Upper lobe of left lung (tissue), 6 donors: ENCODE data around the gene LYPD6B. TPM values are rescaled to one million over a fixed set of nuclear protein-coding genes. Genes with fewer than 3 reads are reported as not detected.

ENCODE experiments used
- ATAC-seq, 2 donors: fragments of 200-7000 bp; cut with Tn5 transposase; one replicate each; pipeline ENCODE4 v1.9.1; 2022; ENCODE audit warnings: mild to moderate bottlenecking in 2 of 2, moderate library complexity in 2 of 2; ENCODE audit not compliant: low FRiP score in 2 of 2
- DNase-seq, 2 donors: peaks; one replicate each; pipeline ENCODE4 v3.0.0-alpha.2; 2019 to 2020
- H3K27ac ChIP-seq, 4 donors: fragments of 200-600 bp; sonication (generic); one replicate each; pipeline ENCODE4 v1.5.1; 2016 to 2019
- H3K27me3 ChIP-seq, 4 donors: fragments of 200-600 bp; sonication (generic); one replicate each; pipeline ENCODE4 v1.5.1; 2017 to 2019
- H3K36me3 ChIP-seq, 4 donors: fragments of 200-600 bp; sonication (generic); one replicate each; pipeline ENCODE4 v1.5.1; 2016 to 2019
- H3K4me1 ChIP-seq, 4 donors: fragments of 200-600 bp; sonication (generic); one replicate each; pipeline ENCODE4 v1.5.1; 2018 to 2019
- H3K4me3 ChIP-seq, 4 donors: fragments of 200-600 bp; sonication (generic); one replicate each; pipeline ENCODE4 v1.5.1; 2017 to 2019; ENCODE audit warnings: mild to moderate bottlenecking in 2 of 4, moderate library complexity in 1 of 4
- H3K9me3 ChIP-seq, 4 donors: fragments of 200-600 bp; sonication (generic); one replicate each; pipeline ENCODE4 v1.5.1; 2018 to 2019
- EP300 ChIP-seq, 4 donors: sonication (generic); formaldehyde crosslinking; IDR thresholded peaks; one replicate each; pipeline ENCODE4 v1.5.1; 2017; ENCODE audit warnings: antibody characterized with exemption in 4 of 4, control low read depth in 2 of 4
- POLR2A ChIP-seq, 4 donors: fragments of 450-650 bp; IDR thresholded peaks; one replicate each; pipeline ENCODE4 v1.5.1; 2016 to 2017; ENCODE audit warnings: antibody characterized with exemption in 4 of 4, mild to moderate bottlenecking in 2 of 4
- POLR2AphosphoS5 ChIP-seq, 2 donors: sonication (generic); formaldehyde crosslinking; IDR thresholded peaks; one replicate each; pipeline ENCODE4 v1.5.1; 2017; ENCODE audit warnings: antibody characterized with exemption in 2 of 2
- WGBS, 2 donors: methylation state at CpG; one replicate each; pipeline ENCODE4 v1.1.5; 2017 to 2018; 5-methylcytosine and 5-hydroxymethylcytosine counted together
- total RNA-seq, 6 donors: library from RNA; depleted of rRNA in 4 of 6; stranded (reverse); fragments of >200 nt in 4 of 6; gene quantifications; one replicate each; pipeline versions ENCODE4 v1.1.0 to v1.2.1, GENCODE V29; 2016 to 2021
- TF ChIP-seq, protein P1 (sequence below), 6 experiments: fragments of 450-650 bp in 4 of 6; fragments of 200-600 bp in 2 of 6; sonication (generic) in 2 of 6; IDR thresholded peaks; one replicate each; pipeline ENCODE4 v1.5.1; 2016 to 2019; ENCODE audit warnings: antibody characterized with exemption in 6 of 6
- donor health status: DM: no; HTN: no; CAD: no; lungs with moderate emphysema.
- donor health status: DM: no; HTN: yes; CAD: no; lungs with severe emphysema.

Gene LYPD6B
- total RNA-seq, 6 donors from 2014 or later = 0.43 to 6.7 (median 1.1) TPM; not detected in 2

DNA sequence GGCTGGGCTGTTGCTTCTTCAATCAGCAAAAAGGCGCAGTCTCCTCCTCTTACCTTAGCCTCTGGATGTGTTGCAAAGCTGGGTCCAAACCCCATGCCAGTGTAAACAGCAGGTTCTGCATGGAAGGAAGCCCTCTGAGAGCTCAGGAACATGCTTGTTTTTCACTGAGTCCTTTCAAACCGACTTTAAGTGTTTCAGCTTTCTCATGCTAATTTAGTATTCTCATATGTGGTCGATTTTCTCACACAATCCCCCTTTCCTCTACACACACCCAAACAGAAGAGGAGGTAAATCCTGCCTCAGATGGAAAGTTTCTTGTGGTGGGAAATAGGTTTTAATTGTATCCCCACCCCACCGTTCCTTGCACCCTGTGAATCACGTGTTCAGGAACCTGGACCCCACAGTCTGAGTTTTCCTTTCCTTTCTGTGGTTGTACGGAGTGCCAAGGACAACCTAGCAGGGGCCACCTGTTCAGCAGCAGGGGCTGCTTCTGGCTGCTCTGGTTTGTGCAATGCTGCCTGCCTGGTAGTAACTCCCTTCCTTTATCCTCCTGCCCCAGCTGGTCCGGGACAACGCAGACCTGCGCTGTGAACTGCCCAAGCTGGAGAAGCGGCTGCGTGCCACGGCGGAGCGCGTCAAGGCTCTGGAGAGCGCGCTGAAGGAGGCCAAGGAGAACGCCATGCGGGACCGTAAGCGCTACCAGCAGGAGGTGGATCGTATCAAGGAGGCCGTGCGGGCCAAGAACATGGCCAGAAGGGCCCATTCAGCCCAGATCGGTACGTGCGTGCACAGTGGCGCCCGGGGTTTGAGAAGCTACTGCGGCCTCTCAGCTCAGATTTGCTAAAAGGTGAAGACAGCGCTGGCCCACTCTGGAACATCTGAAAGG lies 28.7 kb upstream of the LYPD6B start:
- no peak overlapping the region for H3K27ac ChIP-seq
- H3K4me3 ChIP-seq = no peak overlapping the region
- peak in 1 of 2 donors; percentile 75 for DNase-seq
- 91 to 94% methylated on average over 28 to 31 of the region's 31 CpGs for WGBS, 2 donors
- no peaks in the 10 kb centered on the region for H3K36me3 ChIP-seq
- ATAC-seq = no peak
- H3K27me3 ChIP-seq = no peaks in the 10 kb centered on the region
- no peaks in the 10 kb centered on the region for H3K4me1 ChIP-seq
- H3K9me3 ChIP-seq = no peaks in the 10 kb centered on the region
- TF ChIP-seq, protein P1, sequence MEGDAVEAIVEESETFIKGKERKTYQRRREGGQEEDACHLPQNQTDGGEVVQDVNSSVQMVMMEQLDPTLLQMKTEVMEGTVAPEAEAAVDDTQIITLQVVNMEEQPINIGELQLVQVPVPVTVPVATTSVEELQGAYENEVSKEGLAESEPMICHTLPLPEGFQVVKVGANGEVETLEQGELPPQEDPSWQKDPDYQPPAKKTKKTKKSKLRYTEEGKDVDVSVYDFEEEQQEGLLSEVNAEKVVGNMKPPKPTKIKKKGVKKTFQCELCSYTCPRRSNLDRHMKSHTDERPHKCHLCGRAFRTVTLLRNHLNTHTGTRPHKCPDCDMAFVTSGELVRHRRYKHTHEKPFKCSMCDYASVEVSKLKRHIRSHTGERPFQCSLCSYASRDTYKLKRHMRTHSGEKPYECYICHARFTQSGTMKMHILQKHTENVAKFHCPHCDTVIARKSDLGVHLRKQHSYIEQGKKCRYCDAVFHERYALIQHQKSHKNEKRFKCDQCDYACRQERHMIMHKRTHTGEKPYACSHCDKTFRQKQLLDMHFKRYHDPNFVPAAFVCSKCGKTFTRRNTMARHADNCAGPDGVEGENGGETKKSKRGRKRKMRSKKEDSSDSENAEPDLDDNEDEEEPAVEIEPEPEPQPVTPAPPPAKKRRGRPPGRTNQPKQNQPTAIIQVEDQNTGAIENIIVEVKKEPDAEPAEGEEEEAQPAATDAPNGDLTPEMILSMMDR (IDR thresholded peaks at IDR 0.05) = no peak
- TF ChIP-seq POLR2A (IDR thresholded peaks at IDR 0.05) (no peak), EP300 (IDR thresholded peaks at IDR 0.05) (no peak), POLR2AphosphoS5 (IDR thresholded peaks at IDR 0.05) (no peak)

DNA sequence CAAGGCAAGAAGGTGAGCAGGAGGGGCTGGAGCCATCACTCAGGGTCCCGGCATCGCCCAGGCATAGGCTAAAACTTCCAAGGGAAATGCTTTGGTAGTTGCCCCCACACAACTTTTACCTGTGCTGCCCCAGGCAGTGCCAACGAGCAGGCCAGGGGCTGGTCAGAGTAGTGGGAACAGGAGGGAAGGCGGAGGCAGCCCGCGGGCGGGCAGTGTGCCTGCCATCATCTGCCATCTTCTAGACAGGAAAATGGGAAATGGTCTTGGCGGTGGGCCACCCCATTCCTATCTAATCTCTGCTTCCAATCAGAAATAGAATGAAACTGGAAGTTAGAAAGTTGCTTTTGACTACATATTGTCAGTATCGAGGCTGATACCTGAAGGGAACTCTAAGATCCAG lies 26.0 kb upstream of the LYPD6B start:
- H3K27me3 ChIP-seq = no peaks in the 10 kb centered on the region
- DNase-seq = peak in 1 of 2 donors; percentile 50
- no peak overlapping the region for H3K4me3 ChIP-seq
- peaks cover 0 to 5% (median 4%) of the 10 kb centered on the region in 4 donors for H3K4me1 ChIP-seq
- TF ChIP-seq EP300 (IDR thresholded peaks at IDR 0.05) = no peak
- TF ChIP-seq POLR2AphosphoS5 (IDR thresholded peaks at IDR 0.05) = no peak
- TF ChIP-seq POLR2A (IDR thresholded peaks at IDR 0.05) = no peak
- TF ChIP-seq, protein P1 (IDR thresholded peaks at IDR 0.05) = no peak
- H3K27ac ChIP-seq = no peak overlapping the region
- no peaks in the 10 kb centered on the region for H3K9me3 ChIP-seq
- no peak for ATAC-seq
- H3K36me3 ChIP-seq = no peaks in the 10 kb centered on the region
- 83% methylated on average over 8 to 9 of the region's 9 CpGs for WGBS, 2 donors

DNA sequence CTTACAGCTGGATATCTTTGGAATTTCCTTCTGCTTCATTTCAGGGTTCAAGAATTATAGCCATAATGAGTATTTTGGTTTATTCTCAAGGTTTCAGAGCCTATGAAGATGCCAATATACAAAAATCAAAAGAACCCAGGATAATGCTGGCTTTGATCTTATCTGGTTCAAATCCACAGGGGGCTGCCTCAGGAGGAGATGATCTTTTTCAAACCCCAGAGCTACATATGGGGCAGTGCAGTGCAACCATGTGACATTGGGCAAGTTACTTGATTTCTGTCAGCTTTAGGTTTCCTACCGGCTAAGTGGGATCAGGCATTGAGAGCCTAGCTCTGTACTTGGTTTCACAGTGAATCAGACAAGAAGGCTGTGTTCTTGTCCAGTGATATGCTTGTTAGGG lies 23.0 kb upstream of the LYPD6B start:
- Histone ChIP-seq H3K4me3 (no peak overlapping the region), H3K27me3 (no peaks in the 10 kb centered on the region), H3K36me3 (no peaks in the 10 kb centered on the region), H3K27ac (no peak overlapping the region), H3K9me3 (no peaks in the 10 kb centered on the region), H3K4me1 (peaks cover 6 to 21% (median 17%) of the 10 kb centered on the region in 4 donors)
- DNase-seq (no peak), ATAC-seq (no peak)
- 100% methylated on average over 1 of the region's 1 CpG for WGBS, 2 donors
- no peak for TF ChIP-seq POLR2AphosphoS5 (IDR thresholded peaks at IDR 0.05)
- no peak for TF ChIP-seq EP300 (IDR thresholded peaks at IDR 0.05)
- no peak for TF ChIP-seq POLR2A (IDR thresholded peaks at IDR 0.05)
- TF ChIP-seq, protein P1 (IDR thresholded peaks at IDR 0.05) = no peak

DNA sequence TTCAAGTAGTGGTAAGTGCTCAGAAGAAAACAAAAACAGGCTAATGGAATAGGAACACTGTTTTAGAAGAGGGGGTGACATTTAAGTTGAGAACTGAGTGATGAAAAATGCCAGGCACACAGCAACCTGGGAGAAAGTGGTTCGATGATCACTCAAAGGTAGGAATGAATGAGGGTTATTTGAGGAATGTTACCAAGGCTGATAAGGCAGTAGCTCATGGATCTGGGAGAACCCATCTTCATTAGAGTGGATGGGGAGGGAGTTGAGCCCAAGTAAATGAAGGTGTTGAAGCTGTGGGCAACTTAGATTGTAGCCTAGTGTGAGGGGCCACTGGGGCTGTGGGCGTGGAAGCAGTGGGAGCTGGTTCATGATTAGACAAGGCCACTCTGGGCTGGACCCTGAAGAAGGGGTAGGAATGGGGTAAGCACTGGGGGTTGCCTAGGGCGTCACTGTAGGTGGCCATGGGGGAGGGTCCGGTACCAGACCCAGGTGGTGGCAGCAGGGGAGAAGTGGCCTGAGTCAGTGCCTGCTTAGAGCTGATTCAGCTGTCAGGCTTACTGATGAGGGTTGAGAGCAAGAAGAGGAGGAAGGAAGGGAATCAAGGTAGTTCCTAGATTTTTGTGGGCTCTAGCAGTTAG lies 22.5 kb upstream of the LYPD6B start:
- 89 to 91% methylated on average over 4 of the region's 4 CpGs for WGBS, 2 donors
- H3K4me3 ChIP-seq = no peak overlapping the region
- H3K27me3 ChIP-seq = no peaks in the 10 kb centered on the region
- TF ChIP-seq POLR2AphosphoS5 (IDR thresholded peaks at IDR 0.05) (no peak), EP300 (IDR thresholded peaks at IDR 0.05) (no peak), POLR2A (IDR thresholded peaks at IDR 0.05) (no peak)
- TF ChIP-seq, protein P1 (IDR thresholded peaks at IDR 0.05) = no peak
- DNase-seq = no peak
- H3K36me3 ChIP-seq = no peaks in the 10 kb centered on the region
- H3K9me3 ChIP-seq = no peaks in the 10 kb centered on the region
- H3K27ac ChIP-seq = no peak overlapping the region
- no peak for ATAC-seq
- peaks cover 6 to 26% (median 19%) of the 10 kb centered on the region in 4 donors for H3K4me1 ChIP-seq
